ENCODE results near the gene SORBS1.

Gene SORBS1

GRCh38 chr10:95499482-95499989 is 61.6 kb downstream of the SORBS1 start:
- H3K27ac ChIP-seq (ENCODE audit: insufficient read depth, low read length, poor library complexity, severe bottlenecking) = no peak overlapping the region

GRCh38 chr10:95496951-95497350 is 64.2 kb downstream of the SORBS1 start:
- DNase-seq = no peak
- no peaks in the 10 kb centered on the region for H3K27me3 ChIP-seq (replicated peaks; ENCODE audit: control insufficient read depth, insufficient read depth, low read length, poor library complexity, severe bottlenecking)
- H3K4me1 ChIP-seq (ENCODE audit: control insufficient read depth, insufficient read depth, low read length, poor library complexity, severe bottlenecking) = no peaks in the 10 kb centered on the region
- no peak overlapping the region for H3K4me3 ChIP-seq (ENCODE audit: insufficient read depth, low read depth, low read length, poor library complexity, severe bottlenecking)
- no peaks in the 10 kb centered on the region for H3K36me3 ChIP-seq (ENCODE audit: control insufficient read depth, insufficient read depth, low read length)
- no peak overlapping the region for H3K27ac ChIP-seq (ENCODE audit: insufficient read depth, low read length, poor library complexity, severe bottlenecking)
- H3K9me3 ChIP-seq (ENCODE audit: control insufficient read depth, low read length) = no peaks in the 10 kb centered on the region

More at GRCh38 chr10:95499482-95499989, 61.6 kb downstream of the SORBS1 start:
- no peak for DNase-seq
- H3K4me3 ChIP-seq (ENCODE audit: insufficient read depth, low read depth, low read length, poor library complexity, severe bottlenecking) = no peak overlapping the region
- no peaks in the 10 kb centered on the region for H3K9me3 ChIP-seq (ENCODE audit: control insufficient read depth, low read length)
- H3K36me3 ChIP-seq (ENCODE audit: control insufficient read depth, insufficient read depth, low read length) = no peaks in the 10 kb centered on the region
- H3K27me3 ChIP-seq (replicated peaks; ENCODE audit: control insufficient read depth, insufficient read depth, low read length, poor library complexity, severe bottlenecking) = no peaks in the 10 kb centered on the region
- H3K4me1 ChIP-seq (ENCODE audit: control insufficient read depth, insufficient read depth, low read length, poor library complexity, severe bottlenecking) = no peaks in the 10 kb centered on the region

GRCh38 chr10:95496246-95496911 is 64.8 kb downstream of the SORBS1 start:
- no peaks in the 10 kb centered on the region for H3K27me3 ChIP-seq (replicated peaks; ENCODE audit: control insufficient read depth, insufficient read depth, low read length, poor library complexity, severe bottlenecking)
- no peaks in the 10 kb centered on the region for H3K4me1 ChIP-seq (ENCODE audit: control insufficient read depth, insufficient read depth, low read length, poor library complexity, severe bottlenecking)
- H3K4me3 ChIP-seq (ENCODE audit: insufficient read depth, low read depth, low read length, poor library complexity, severe bottlenecking) = no peak overlapping the region
- no peak overlapping the region for H3K27ac ChIP-seq (ENCODE audit: insufficient read depth, low read length, poor library complexity, severe bottlenecking)
- no peaks in the 10 kb centered on the region for H3K36me3 ChIP-seq (ENCODE audit: control insufficient read depth, insufficient read depth, low read length)
- no peak for DNase-seq
- H3K9me3 ChIP-seq (ENCODE audit: control insufficient read depth, low read length) = no peaks in the 10 kb centered on the region

GRCh38 chr10:95493862-95494261 is 67.3 kb downstream of the SORBS1 start:
- H3K4me1 ChIP-seq (ENCODE audit: control insufficient read depth, insufficient read depth, low read length, poor library complexity, severe bottlenecking) = no peaks in the 10 kb centered on the region
- H3K36me3 ChIP-seq (ENCODE audit: control insufficient read depth, insufficient read depth, low read length) = no peaks in the 10 kb centered on the region
- H3K27ac ChIP-seq (ENCODE audit: insufficient read depth, low read length, poor library complexity, severe bottlenecking) = no peak overlapping the region
- H3K27me3 ChIP-seq (replicated peaks; ENCODE audit: control insufficient read depth, insufficient read depth, low read length, poor library complexity, severe bottlenecking) = no peaks in the 10 kb centered on the region
- H3K9me3 ChIP-seq (ENCODE audit: control insufficient read depth, low read length) = no peaks in the 10 kb centered on the region
- DNase-seq = no peak
- no peak overlapping the region for H3K4me3 ChIP-seq (ENCODE audit: insufficient read depth, low read depth, low read length, poor library complexity, severe bottlenecking)

- H3K27ac ChIP-seq (ENCODE audit: insufficient read depth, low read length, poor library complexity, severe bottlenecking) = no peak overlapping the region
- H3K4me1 ChIP-seq (ENCODE audit: control insufficient read depth, insufficient read depth, low read length, poor library complexity, severe bottlenecking) = no peaks in the 10 kb centered on the region
- H3K36me3 ChIP-seq (ENCODE audit: control insufficient read depth, insufficient read depth, low read length) = no peaks in the 10 kb centered on the region
- H3K27me3 ChIP-seq (replicated peaks; ENCODE audit: control insufficient read depth, insufficient read depth, low read length, poor library complexity, severe bottlenecking) = no peaks in the 10 kb centered on the region
- no peaks in the 10 kb centered on the region for H3K9me3 ChIP-seq (ENCODE audit: control insufficient read depth, low read length)
- no peak for DNase-seq
- H3K4me3 ChIP-seq (ENCODE audit: insufficient read depth, low read depth, low read length, poor library complexity, severe bottlenecking) = no peak overlapping the region
Observed at GRCh38 chr10:95487994-95488393, 73.2 kb downstream of the SORBS1 start.

- Histone ChIP-seq H3K36me3 (ENCODE audit: control insufficient read depth, insufficient read depth, low read length) (no peaks in the 10 kb centered on the region), H3K9me3 (ENCODE audit: control insufficient read depth, low read length) (no peaks in the 10 kb centered on the region), H3K4me1 (ENCODE audit: control insufficient read depth, insufficient read depth, low read length, poor library complexity, severe bottlenecking) (no peaks in the 10 kb centered on the region), H3K27ac (ENCODE audit: insufficient read depth, low read length, poor library complexity, severe bottlenecking) (no peak overlapping the region), H3K4me3 (ENCODE audit: insufficient read depth, low read depth, low read length, poor library complexity, severe bottlenecking) (no peak overlapping the region), H3K27me3 (replicated peaks; ENCODE audit: control insufficient read depth, insufficient read depth, low read length, poor library complexity, severe bottlenecking) (no peaks in the 10 kb centered on the region)
- DNase-seq = no peak
Observed at GRCh38 chr10:95485056-95485844, 75.9 kb downstream of the SORBS1 start.

GRCh38 chr10:95482501-95483233 is 78.5 kb downstream of the SORBS1 start:
- H3K36me3 ChIP-seq (ENCODE audit: control insufficient read depth, insufficient read depth, low read length) = no peaks in the 10 kb centered on the region
- no peak for DNase-seq
- H3K9me3 ChIP-seq (ENCODE audit: control insufficient read depth, low read length) = no peaks in the 10 kb centered on the region
- no peak overlapping the region for H3K4me3 ChIP-seq (ENCODE audit: insufficient read depth, low read depth, low read length, poor library complexity, severe bottlenecking)
- no peak overlapping the region for H3K27ac ChIP-seq (ENCODE audit: insufficient read depth, low read length, poor library complexity, severe bottlenecking)
- H3K27me3 ChIP-seq (replicated peaks; ENCODE audit: control insufficient read depth, insufficient read depth, low read length, poor library complexity, severe bottlenecking) = no peaks in the 10 kb centered on the region
- H3K4me1 ChIP-seq (ENCODE audit: control insufficient read depth, insufficient read depth, low read length, poor library complexity, severe bottlenecking) = no peaks in the 10 kb centered on the region

- Histone ChIP-seq H3K27me3 (replicated peaks; ENCODE audit: control insufficient read depth, insufficient read depth, low read length, poor library complexity, severe bottlenecking) (no peaks in the 10 kb centered on the region), H3K9me3 (ENCODE audit: control insufficient read depth, low read length) (no peaks in the 10 kb centered on the region), H3K4me1 (ENCODE audit: control insufficient read depth, insufficient read depth, low read length, poor library complexity, severe bottlenecking) (no peaks in the 10 kb centered on the region), H3K36me3 (ENCODE audit: control insufficient read depth, insufficient read depth, low read length) (no peaks in the 10 kb centered on the region), H3K4me3 (ENCODE audit: insufficient read depth, low read depth, low read length, poor library complexity, severe bottlenecking) (no peak overlapping the region), H3K27ac (ENCODE audit: insufficient read depth, low read length, poor library complexity, severe bottlenecking) (no peak overlapping the region)
- no peak for DNase-seq
Observed at GRCh38 chr10:95480901-95481491, 80.2 kb downstream of the SORBS1 start.

- no peak for DNase-seq
- Histone ChIP-seq H3K36me3 (ENCODE audit: control insufficient read depth, insufficient read depth, low read length) (no peaks in the 10 kb centered on the region), H3K4me3 (ENCODE audit: insufficient read depth, low read depth, low read length, poor library complexity, severe bottlenecking) (no peak overlapping the region), H3K27me3 (replicated peaks; ENCODE audit: control insufficient read depth, insufficient read depth, low read length, poor library complexity, severe bottlenecking) (no peaks in the 10 kb centered on the region), H3K9me3 (ENCODE audit: control insufficient read depth, low read length) (no peaks in the 10 kb centered on the region), H3K27ac (ENCODE audit: insufficient read depth, low read length, poor library complexity, severe bottlenecking) (no peak overlapping the region), H3K4me1 (ENCODE audit: control insufficient read depth, insufficient read depth, low read length, poor library complexity, severe bottlenecking) (no peaks in the 10 kb centered on the region)
Observed at GRCh38 chr10:95480102-95480900, 80.9 kb downstream of the SORBS1 start.
